ENCODE data around the gene KDM7A.

DNA sequence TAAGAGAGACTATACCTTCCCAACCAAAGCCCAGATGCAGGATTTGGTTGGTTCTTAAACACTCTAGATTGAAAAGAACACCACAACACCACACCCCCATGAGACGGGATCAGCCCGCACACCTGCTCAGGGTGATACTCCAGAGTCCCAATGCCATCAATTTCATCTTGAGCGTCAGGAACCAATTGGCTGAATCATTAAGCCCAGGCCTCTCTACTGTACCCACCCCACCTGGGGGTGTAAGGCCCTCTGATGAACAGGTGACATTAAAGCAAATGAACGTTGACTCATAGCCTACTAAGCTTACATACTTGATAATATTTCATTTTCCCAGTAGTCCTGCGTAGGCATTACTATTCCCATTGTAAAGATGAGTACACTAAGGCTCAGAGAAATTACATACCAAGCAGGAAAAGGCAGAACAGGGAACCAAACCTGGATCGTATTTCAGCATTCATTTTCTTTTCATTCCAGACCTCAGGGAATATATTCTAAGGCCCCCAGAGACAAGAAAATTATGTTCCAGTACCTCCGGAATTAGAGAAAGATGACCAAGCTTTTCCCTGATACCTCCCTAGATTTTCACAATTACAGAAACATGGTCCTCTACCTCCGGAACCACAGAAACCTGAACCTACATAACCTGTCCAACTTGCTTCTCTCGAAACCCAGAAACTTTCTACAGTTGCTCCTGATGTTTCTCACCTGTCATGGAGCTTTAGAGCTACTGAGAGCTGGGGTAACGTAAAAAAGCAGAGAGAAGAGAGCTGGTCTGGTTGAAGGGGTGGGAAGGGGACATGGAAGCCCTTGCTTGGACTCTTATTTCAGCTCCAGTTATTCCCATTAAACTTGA is 43.1 kb upstream of the KDM7A start:
- TF ChIP-seq, protein P1, sequence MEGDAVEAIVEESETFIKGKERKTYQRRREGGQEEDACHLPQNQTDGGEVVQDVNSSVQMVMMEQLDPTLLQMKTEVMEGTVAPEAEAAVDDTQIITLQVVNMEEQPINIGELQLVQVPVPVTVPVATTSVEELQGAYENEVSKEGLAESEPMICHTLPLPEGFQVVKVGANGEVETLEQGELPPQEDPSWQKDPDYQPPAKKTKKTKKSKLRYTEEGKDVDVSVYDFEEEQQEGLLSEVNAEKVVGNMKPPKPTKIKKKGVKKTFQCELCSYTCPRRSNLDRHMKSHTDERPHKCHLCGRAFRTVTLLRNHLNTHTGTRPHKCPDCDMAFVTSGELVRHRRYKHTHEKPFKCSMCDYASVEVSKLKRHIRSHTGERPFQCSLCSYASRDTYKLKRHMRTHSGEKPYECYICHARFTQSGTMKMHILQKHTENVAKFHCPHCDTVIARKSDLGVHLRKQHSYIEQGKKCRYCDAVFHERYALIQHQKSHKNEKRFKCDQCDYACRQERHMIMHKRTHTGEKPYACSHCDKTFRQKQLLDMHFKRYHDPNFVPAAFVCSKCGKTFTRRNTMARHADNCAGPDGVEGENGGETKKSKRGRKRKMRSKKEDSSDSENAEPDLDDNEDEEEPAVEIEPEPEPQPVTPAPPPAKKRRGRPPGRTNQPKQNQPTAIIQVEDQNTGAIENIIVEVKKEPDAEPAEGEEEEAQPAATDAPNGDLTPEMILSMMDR (conservative IDR thresholded peaks at IDR 0.05), result no peak
- TF ChIP-seq EZH2 (IDR thresholded peaks at IDR 0.05; ENCODE audit: low read depth), result no peak

Measured in PC-9 (cell line).